Muscle layer of duodenum (tissue), 2 donors: ENCODE measurements around the gene ARNT2.
"Not testable (repeated sequence)": the region's sequence is repeated elsewhere in the genome, so short reads cannot be mapped to it uniquely, and the experiment has no call there.

Experiments
- H3K27ac ChIP-seq: one replicate; pipeline ENCODE4 v1.7.0; 2013; ENCODE audit warnings: mild to moderate bottlenecking, low read length
- H3K27me3 ChIP-seq: one replicate; pipeline ENCODE4 v1.7.0; 2013; ENCODE audit warnings: low read depth, mild to moderate bottlenecking, control low read depth, low read length
- H3K36me3 ChIP-seq, 2 donors: one replicate each; pipeline ENCODE4 v1.7.0; 2013; ENCODE audit warnings: low read length in 2 of 2, control low read depth in 1 of 2, mild to moderate bottlenecking in 1 of 2; ENCODE audit not compliant: insufficient read depth in 2 of 2, control insufficient read depth in 1 of 2
- H3K4me1 ChIP-seq, 2 donors: one replicate each; pipeline ENCODE4 v1.7.0; 2013; ENCODE audit warnings: low read length in 2 of 2, mild to moderate bottlenecking in 2 of 2, control low read depth in 1 of 2, moderate library complexity in 1 of 2; ENCODE audit not compliant: insufficient read depth in 2 of 2, control insufficient read depth in 1 of 2
- H3K4me3 ChIP-seq, 2 donors: one replicate each; pipeline ENCODE4 v1.7.0; 2013; ENCODE audit warnings: low read length in 2 of 2, low read depth in 1 of 2, mild to moderate bottlenecking in 1 of 2
- H3K9me3 ChIP-seq, 2 donors: one replicate each; pipeline ENCODE4 v1.7.0; 2013; ENCODE audit warnings: low read length in 2 of 2, control low read depth in 1 of 2, mild to moderate bottlenecking in 1 of 2; ENCODE audit not compliant: control insufficient read depth in 1 of 2
- donor health status: healthy.

Gene ARNT2

GRCh38 chr15:80635953-80636352 is 231.8 kb downstream of the ARNT2 start:
- H3K27me3 ChIP-seq: no peaks in the 10 kb centered on the region

DNA sequence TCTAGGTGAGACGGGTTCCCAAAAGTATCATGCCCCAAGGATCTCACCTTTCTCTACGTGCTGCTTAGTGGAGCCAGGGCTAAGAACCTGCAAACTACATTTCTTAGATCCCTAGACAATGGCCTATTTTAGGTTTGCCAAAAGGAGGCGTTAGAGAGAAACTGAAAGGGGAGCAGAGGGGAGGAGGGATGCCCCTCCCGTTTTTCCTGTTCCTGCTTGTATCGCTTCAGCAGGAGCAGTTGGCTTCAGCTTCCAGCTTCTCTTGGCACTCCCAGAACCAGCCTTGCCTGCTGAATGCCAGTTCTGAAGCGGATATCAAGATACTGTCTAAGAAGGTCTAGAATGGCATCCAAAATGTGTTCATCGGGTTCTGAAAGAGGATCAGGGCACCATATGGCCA is 232.5 kb downstream of the ARNT2 start:
- H3K4me1 ChIP-seq: no peaks in the 10 kb centered on the region
- H3K27me3 ChIP-seq: no peaks in the 10 kb centered on the region
- H3K9me3 ChIP-seq: peaks cover 0 to 3% of the 10 kb centered on the region in 2 donors
- no peaks in the 10 kb centered on the region for H3K36me3 ChIP-seq
- H3K4me3 ChIP-seq: no peak overlapping the region
- no peak overlapping the region for H3K27ac ChIP-seq

More at GRCh38 chr15:80635953-80636352, 231.8 kb downstream of the ARNT2 start:
- Histone ChIP-seq H3K9me3 (peaks cover 0 to 3% of the 10 kb centered on the region in 2 donors), H3K36me3 (no peaks in the 10 kb centered on the region), H3K4me3 (no peak overlapping the region), H3K4me1 (no peaks in the 10 kb centered on the region), H3K27ac (no peak overlapping the region)

- no peak overlapping the region for H3K27ac ChIP-seq
- H3K9me3 ChIP-seq: peaks cover 0 to 3% of the 10 kb centered on the region in 2 donors
- H3K4me3 ChIP-seq: no peak overlapping the region
- no peaks in the 10 kb centered on the region for H3K36me3 ChIP-seq
- no peaks in the 10 kb centered on the region for H3K4me1 ChIP-seq
- H3K27me3 ChIP-seq: no peaks in the 10 kb centered on the region
Measured at GRCh38 chr15:80637747-80638146, 233.6 kb downstream of the ARNT2 start.

DNA sequence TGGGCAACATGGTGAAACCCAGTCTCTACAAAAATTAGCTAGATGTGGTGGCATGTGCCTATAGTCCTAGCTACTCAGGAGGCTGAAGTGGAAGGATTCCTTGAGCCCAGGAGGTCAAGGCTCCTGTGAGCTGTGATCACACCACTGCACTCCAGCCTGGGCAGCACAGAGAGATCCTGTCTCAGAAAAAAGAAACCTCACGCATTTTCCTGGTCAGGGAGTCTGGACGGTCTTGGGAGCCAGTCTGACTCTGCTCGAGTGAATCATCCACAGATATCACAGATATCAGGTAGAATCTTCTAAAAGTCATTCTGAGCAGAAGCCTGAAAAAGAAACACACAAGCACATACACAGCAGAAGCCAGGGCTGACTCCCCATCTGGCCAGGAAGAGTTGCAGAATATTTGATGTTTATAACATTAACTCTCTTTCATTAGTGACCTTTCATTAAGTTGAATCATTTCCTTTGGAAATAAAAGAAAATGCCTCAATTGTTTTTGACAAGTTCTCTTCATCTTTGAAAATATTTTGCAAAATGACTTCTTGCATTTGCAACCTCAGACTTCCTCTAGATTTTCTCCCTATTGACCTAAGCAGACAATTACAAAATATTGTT is 234.5 kb downstream of the ARNT2 start:
- H3K9me3 ChIP-seq: peaks cover 0 to 3% of the 10 kb centered on the region in 2 donors
- no peaks in the 10 kb centered on the region for H3K4me1 ChIP-seq
- no peaks in the 10 kb centered on the region for H3K27me3 ChIP-seq
- H3K36me3 ChIP-seq: no peaks in the 10 kb centered on the region
- H3K27ac ChIP-seq: no peak overlapping the region
- no peak overlapping the region for H3K4me3 ChIP-seq

DNA sequence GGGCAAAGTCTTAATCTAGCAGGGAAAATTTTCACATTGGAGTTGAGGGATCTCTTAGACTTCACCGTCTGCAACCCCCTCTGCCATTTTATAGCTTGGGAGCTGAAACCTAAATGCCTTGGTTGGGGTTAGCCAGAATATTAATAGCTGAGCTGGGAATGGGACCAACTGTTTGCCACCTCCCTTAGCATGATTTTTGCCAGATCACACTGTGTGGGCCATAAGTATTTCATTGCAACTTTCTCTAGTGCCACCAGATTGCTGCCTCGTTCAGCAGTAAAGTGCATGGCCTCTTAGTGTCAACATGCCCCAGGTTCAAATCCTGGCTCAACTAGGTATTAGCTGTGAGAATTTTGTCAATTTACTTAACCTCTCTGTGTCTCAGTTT is 235.0 kb downstream of the ARNT2 start:
- H3K27me3 ChIP-seq: no peaks in the 10 kb centered on the region
- no peak overlapping the region for H3K4me3 ChIP-seq
- H3K9me3 ChIP-seq: peaks cover 0 to 3% of the 10 kb centered on the region in 2 donors
- no peaks in the 10 kb centered on the region for H3K36me3 ChIP-seq
- no peak overlapping the region for H3K27ac ChIP-seq
- no peaks in the 10 kb centered on the region for H3K4me1 ChIP-seq

DNA sequence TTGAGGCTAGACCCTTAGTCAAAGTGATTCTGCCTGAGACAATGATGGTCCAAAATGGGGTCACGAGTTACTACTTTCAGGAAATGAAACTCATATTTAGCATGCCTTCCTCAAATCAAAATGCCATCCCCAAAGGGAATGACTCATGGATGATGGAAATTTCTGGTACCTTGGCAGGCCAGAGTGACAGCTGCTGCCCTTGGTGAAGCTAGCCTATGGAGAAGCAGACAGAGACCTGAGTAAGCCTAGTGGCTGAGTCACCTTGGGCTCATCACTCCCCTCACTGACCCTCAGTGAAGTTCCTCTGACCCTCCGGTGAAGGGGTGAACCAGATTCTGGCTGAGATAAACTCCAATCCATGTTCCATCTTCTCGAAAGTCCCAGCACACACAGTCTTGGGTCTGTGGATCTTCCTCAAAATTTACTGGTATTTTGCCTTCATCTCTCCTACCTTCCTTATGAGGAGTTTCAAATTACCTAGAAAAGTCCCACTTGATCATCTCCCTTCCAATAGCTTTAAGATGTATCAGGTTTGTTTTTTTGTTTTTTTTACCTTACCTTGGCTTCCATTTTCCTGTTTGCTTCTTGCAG is 236.4 kb downstream of the ARNT2 start:
- Histone ChIP-seq H3K27me3 (no peaks in the 10 kb centered on the region), H3K27ac (no peak overlapping the region), H3K4me1 (no peaks in the 10 kb centered on the region), H3K4me3 (no peak overlapping the region), H3K9me3 (peaks cover 0 to 3% of the 10 kb centered on the region in 2 donors), H3K36me3 (no peaks in the 10 kb centered on the region)

GRCh38 chr15:80641384-80641783 is 237.2 kb downstream of the ARNT2 start:
- Histone ChIP-seq H3K4me3 (no peak overlapping the region), H3K27me3 (no peaks in the 10 kb centered on the region), H3K4me1 (no peaks in the 10 kb centered on the region), H3K36me3 (no peaks in the 10 kb centered on the region), H3K9me3 (peaks cover 0 to 3% of the 10 kb centered on the region in 2 donors), H3K27ac (no peak overlapping the region)

DNA sequence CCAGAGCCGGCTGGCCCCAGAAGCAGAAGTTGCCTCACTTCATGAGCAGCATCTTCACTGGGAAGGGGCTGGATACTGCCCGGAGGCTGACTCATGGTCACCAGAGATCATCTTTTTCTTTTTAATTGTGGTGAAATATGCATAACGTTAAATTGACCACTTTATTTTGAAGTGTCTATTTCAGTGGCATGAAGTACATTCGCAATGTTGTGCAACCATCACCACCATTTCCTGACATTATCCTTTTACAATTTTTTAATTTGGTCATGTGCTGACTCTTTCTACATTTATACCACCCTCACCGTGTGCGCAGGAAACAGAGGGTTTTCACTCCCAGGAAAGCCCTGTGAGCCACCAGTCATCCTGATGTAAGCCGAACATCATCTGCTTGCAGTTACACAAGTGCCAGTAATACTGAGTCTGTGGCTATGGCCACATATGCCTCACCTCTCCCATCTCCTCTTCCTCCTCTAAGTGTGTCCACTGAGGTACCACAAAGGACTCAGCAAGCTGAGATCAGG is 239.3 kb downstream of the ARNT2 start:
- Histone ChIP-seq H3K36me3 (no peaks in the 10 kb centered on the region), H3K4me1 (no peaks in the 10 kb centered on the region), H3K4me3 (no peak overlapping the region), H3K27ac (no peak overlapping the region), H3K27me3 (no peaks in the 10 kb centered on the region), H3K9me3 (peaks cover 0 to 3% of the 10 kb centered on the region in 2 donors)

DNA sequence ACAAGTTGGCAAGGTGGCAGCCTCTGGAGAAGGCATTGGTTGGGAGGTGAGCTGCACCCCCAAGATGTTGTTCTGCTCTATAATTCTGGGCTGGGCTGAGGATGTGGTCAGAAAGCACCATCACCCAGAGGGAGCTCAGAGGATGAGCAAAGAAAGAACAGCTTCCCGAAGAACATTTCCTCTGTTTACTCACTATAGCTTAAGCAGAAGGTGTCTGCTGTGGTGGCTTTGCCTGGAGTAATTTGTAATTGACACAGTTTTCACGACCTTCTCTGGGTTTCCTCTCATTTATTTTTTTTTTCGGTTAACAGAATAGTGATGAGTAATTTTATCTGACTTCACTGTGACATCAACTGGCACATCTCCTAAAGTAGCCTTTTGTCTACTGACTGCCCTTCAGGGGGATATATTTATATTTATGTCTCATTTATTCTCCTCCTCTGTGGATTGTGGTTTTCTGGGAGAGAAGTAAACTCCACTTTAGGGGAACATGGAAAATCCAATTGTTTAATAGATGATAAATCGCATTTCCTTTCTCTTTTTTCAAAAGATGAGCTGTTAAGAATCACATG is 241.4 kb downstream of the ARNT2 start:
- Histone ChIP-seq H3K4me3 (no peak overlapping the region), H3K27ac (no peak overlapping the region), H3K27me3 (no peaks in the 10 kb centered on the region), H3K4me1 (no peaks in the 10 kb centered on the region), H3K36me3 (no peaks in the 10 kb centered on the region), H3K9me3 (peaks cover 0 to 2% of the 10 kb centered on the region in 2 donors)

DNA sequence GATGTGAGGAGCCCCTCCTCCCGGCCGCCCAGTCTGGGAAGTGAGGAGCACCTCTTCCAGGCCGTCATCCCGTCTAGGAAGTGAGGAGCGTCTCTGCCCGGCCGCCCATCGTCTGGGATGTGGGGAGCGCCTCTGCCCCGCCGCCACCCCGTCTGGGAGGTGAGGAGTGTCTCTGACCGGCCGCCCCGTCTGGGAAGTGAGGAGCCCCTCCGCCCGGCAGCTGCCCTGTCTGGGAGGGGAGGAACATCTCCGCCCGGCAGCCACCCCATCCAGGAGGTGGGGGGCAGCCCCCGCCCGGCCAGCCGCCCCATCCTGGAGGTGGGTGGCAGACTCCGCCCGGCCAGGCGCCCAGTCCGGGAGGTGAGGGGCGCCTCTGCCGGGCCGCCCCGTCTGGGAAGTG is 243.2 kb downstream of the ARNT2 start:
- not testable (repeated sequence) for H3K27ac ChIP-seq

More for the DNA sequence above, 243.2 kb downstream of the ARNT2 start:
- not testable (repeated sequence) for H3K9me3 ChIP-seq, H3K4me3 ChIP-seq, H3K36me3 ChIP-seq, H3K4me1 ChIP-seq, H3K27me3 ChIP-seq
